Smooth muscle cell (in vitro differentiated cells): Measurements from ENCODE around the gene SLC12A3. TPM values are rescaled to one million over a fixed set of nuclear protein-coding genes. Genes with fewer than 3 reads are reported as not detected.

Experiments
- DNase-seq: peaks from one replicate; lab custom pipeline; 2025; ENCODE audit not compliant: unreplicated experiment; lab: John Stamatoyannopoulos, UW
- H2AFZ ChIP-seq: fragments of 200-600 bp; sonication (generic); 2 replicates; pipeline ENCODE4 v1.6.0; 2016; ENCODE audit warnings: antibody characterized with exemption, low read depth, mild to moderate bottlenecking
- H3F3A ChIP-seq: fragments of 200-600 bp; sonication (generic); 2 replicates; pipeline ENCODE4 v1.6.0; 2017; ENCODE audit warnings: antibody characterized with exemption, low read depth
- H3K27ac ChIP-seq: fragments of 200-600 bp; sonication (generic); 2 replicates; pipeline ENCODE4 v1.5.1; 2016; ENCODE audit warnings: low read depth, mild to moderate bottlenecking
- H3K27me3 ChIP-seq: fragments of 200-600 bp; sonication (generic); 2 replicates; pipeline ENCODE4 v1.6.1; 2016; ENCODE audit warnings: low read depth, mild to moderate bottlenecking
- H3K36me3 ChIP-seq: fragments of 200-600 bp; sonication (generic); 2 replicates; pipeline ENCODE4 v1.5.1; 2016; ENCODE audit warnings: low read depth
- H3K4me1 ChIP-seq: fragments of 200-600 bp; sonication (generic); 2 replicates; pipeline ENCODE4 v1.5.1; 2016; ENCODE audit warnings: low read depth
- H3K4me2 ChIP-seq: fragments of 200-600 bp; sonication (generic); 2 replicates; pipeline ENCODE4 v1.6.0; 2016; ENCODE audit warnings: mild to moderate bottlenecking
- H3K4me3 ChIP-seq: fragments of 200-600 bp; sonication (generic); 2 replicates; pipeline ENCODE4 v1.5.1; 2016; ENCODE audit warnings: mild to moderate bottlenecking
- H3K79me2 ChIP-seq: fragments of 200-600 bp; sonication (generic); 2 replicates; pipeline ENCODE4 v1.6.0; 2016; ENCODE audit warnings: low read depth, mild to moderate bottlenecking
- H3K9ac ChIP-seq: fragments of 200-600 bp; sonication (generic); 2 replicates; pipeline ENCODE4 v1.6.0; 2016; ENCODE audit warnings: low read depth
- H3K9me3 ChIP-seq: fragments of 200-600 bp; sonication (generic); replicated peaks from 2 replicates; pipeline ENCODE4 v1.5.1; 2016; ENCODE audit warnings: low read depth
- H4K20me1 ChIP-seq: fragments of 200-600 bp; sonication (generic); 2 replicates; pipeline ENCODE4 v1.6.0; 2016; ENCODE audit warnings: low read depth
- WGBS: methylation state at CpG from one replicate; pipeline ENCODE4 v1.1.7; 2016; ENCODE audit warnings: low lambda C conversion rate; 5-methylcytosine and 5-hydroxymethylcytosine counted together
- polyA plus RNA-seq: library from polyadenylated mRNA; unstranded; fragments of >200 nt; fragmentation: Nextera tagmentation; extraction: Ambion mirVana; gene quantifications from 2 replicates; pipeline ENCODE4 v1.2.1, GENCODE V29; 2016
- total RNA-seq: library from RNA; depleted of rRNA; stranded (reverse); fragments of >200 nt; gene quantifications from 2 replicates; pipeline ENCODE4 v1.2.3, GENCODE V29; 2014
- TF ChIP-seq, protein P1 (sequence below): fragments of 200-600 bp; sonication (generic); IDR thresholded peaks from 2 replicates; pipeline ENCODE4 v1.5.1; 2017; ENCODE audit warnings: borderline replicate concordance, mild to moderate bottlenecking, antibody characterized with exemption; ENCODE audit not compliant: insufficient read depth, poor library complexity, severe bottlenecking

The SLC12A3 gene
- total and polyA plus RNA-seq, 2 experiments from 2014 or later: not detected

- 69% methylated on average over 11 of the region's 11 CpGs for WGBS
Observed at GRCh38 chr16:56919099-56919800, 54.2 kb downstream of the SLC12A3 start.

GRCh38 chr16:56921571-56921970 lies 56.6 kb downstream of the SLC12A3 start:
- no peak overlapping the region for H2AFZ ChIP-seq
- TF ChIP-seq, protein P1, sequence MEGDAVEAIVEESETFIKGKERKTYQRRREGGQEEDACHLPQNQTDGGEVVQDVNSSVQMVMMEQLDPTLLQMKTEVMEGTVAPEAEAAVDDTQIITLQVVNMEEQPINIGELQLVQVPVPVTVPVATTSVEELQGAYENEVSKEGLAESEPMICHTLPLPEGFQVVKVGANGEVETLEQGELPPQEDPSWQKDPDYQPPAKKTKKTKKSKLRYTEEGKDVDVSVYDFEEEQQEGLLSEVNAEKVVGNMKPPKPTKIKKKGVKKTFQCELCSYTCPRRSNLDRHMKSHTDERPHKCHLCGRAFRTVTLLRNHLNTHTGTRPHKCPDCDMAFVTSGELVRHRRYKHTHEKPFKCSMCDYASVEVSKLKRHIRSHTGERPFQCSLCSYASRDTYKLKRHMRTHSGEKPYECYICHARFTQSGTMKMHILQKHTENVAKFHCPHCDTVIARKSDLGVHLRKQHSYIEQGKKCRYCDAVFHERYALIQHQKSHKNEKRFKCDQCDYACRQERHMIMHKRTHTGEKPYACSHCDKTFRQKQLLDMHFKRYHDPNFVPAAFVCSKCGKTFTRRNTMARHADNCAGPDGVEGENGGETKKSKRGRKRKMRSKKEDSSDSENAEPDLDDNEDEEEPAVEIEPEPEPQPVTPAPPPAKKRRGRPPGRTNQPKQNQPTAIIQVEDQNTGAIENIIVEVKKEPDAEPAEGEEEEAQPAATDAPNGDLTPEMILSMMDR: no peak
- no peak overlapping the region for H3K9ac ChIP-seq
- no peaks in the 10 kb centered on the region for H3K4me1 ChIP-seq
- 76% methylated on average over 4 of the region's 4 CpGs for WGBS
- no peaks in the 10 kb centered on the region for H4K20me1 ChIP-seq
- no peak overlapping the region for H3K27ac ChIP-seq
- DNase-seq: no peak
- no peak overlapping the region for H3K4me3 ChIP-seq
- H3K79me2 ChIP-seq: no peaks in the 10 kb centered on the region
- H3K9me3 ChIP-seq: no peaks in the 10 kb centered on the region
- H3F3A ChIP-seq: peaks cover 3% of the 10 kb centered on the region
- H3K36me3 ChIP-seq: no peaks in the 10 kb centered on the region
- H3K4me2 ChIP-seq: no peak overlapping the region
- no peaks in the 10 kb centered on the region for H3K27me3 ChIP-seq

More at GRCh38 chr16:56919099-56919800, 54.2 kb downstream of the SLC12A3 start:
- Histone ChIP-seq H3K36me3 (no peaks in the 10 kb centered on the region), H3K4me3 (no peak overlapping the region), H3K4me2 (no peak overlapping the region), H3K9ac (no peak overlapping the region), H4K20me1 (no peaks in the 10 kb centered on the region), H3K27ac (no peak overlapping the region), H3K27me3 (no peaks in the 10 kb centered on the region), H3K79me2 (no peaks in the 10 kb centered on the region), H3K9me3 (no peaks in the 10 kb centered on the region), H2AFZ (no peak overlapping the region), H3K4me1 (no peaks in the 10 kb centered on the region), H3F3A (peaks cover 3% of the 10 kb centered on the region)
- TF ChIP-seq, protein P1: no peak
- DNase-seq: no peak

- H3K4me3 ChIP-seq: no peak overlapping the region
- WGBS: 47% methylated on average over 9 of the region's 9 CpGs
- no peak overlapping the region for H3K4me2 ChIP-seq
- no peak overlapping the region for H3K27ac ChIP-seq
- no peak for DNase-seq
- no peaks in the 10 kb centered on the region for H3K27me3 ChIP-seq
- H3K4me1 ChIP-seq: no peaks in the 10 kb centered on the region
- no peaks in the 10 kb centered on the region for H3K9me3 ChIP-seq
- H3K79me2 ChIP-seq: no peaks in the 10 kb centered on the region
- H2AFZ ChIP-seq: no peak overlapping the region
- H4K20me1 ChIP-seq: no peaks in the 10 kb centered on the region
- no peak overlapping the region for H3K9ac ChIP-seq
- H3K36me3 ChIP-seq: no peaks in the 10 kb centered on the region
- TF ChIP-seq, protein P1: no peak
- H3F3A ChIP-seq: peaks cover 3% of the 10 kb centered on the region
Observed at GRCh38 chr16:56923481-56924091, 58.6 kb downstream of the SLC12A3 start.
